K562 (cell line): Measurements from ENCODE around the gene RETREG1. TPM values are rescaled to one million over a fixed set of nuclear protein-coding genes. Genes with fewer than 3 reads are reported as not detected.
A peak's percentile ranks its signal among the peaks of the same experiment; 100 is the strongest.

Source experiments
- BRF1 ChIP-seq: IDR thresholded peaks from 3 replicates; pipeline ENCODE4 v1.6.1; 2011; ENCODE audit warnings: borderline replicate concordance, mild to moderate bottlenecking; ENCODE audit not compliant: insufficient read length; ENCODE audit errors: extremely low read depth
- DACH1 ChIP-seq: fragments of 450-650 bp; IDR thresholded peaks from 2 replicates; pipeline ENCODE4 v1.6.1; 2018; ENCODE audit not compliant: partially characterized antibody
- DPF2 ChIP-seq: fragments of 450-650 bp; IDR thresholded peaks from 2 replicates; pipeline ENCODE4 v1.6.1; 2016
- ELF4 ChIP-seq: fragments of 450-650 bp; formaldehyde crosslinking; IDR thresholded peaks from 2 replicates; pipeline ENCODE4 v1.4.0; 2022; ENCODE audit warnings: missing genetic modification characterization
- FOXO4 ChIP-seq: fragments of 450-650 bp; formaldehyde crosslinking; IDR thresholded peaks from 2 replicates; pipeline ENCODE4 v1.4.0; 2020; ENCODE audit warnings: mild to moderate bottlenecking, moderate library complexity
- KDM5B ChIP-seq: fragments of 200-600 bp; sonication (generic); IDR thresholded peaks from 2 replicates; pipeline ENCODE4 v1.6.1; 2012; ENCODE audit warnings: low read depth, mild to moderate bottlenecking, moderate library complexity, low read length, control low read depth, inconsistent platforms; ENCODE audit not compliant: insufficient replicate concordance
- MTF1 ChIP-seq: fragments of 250-450 bp; sonication (Bioruptor Pico); IDR thresholded peaks from 2 replicates; pipeline ENCODE4 v1.9.0; 2021; ENCODE audit warnings: moderate library complexity, mild to moderate bottlenecking, inconsistent platforms, borderline replicate concordance
- NR2C1 ChIP-seq, 2 experiments: fragments of 450-650 bp; IDR thresholded peaks; 2 replicates each; pipeline ENCODE4 v1.6.1; 2017; ENCODE audit warnings: mild to moderate bottlenecking in 2 of 2, antibody characterized with exemption in 1 of 2, inconsistent platforms in 1 of 2, missing compliant biosample characterization in 1 of 2, missing genetic modification characterization in 1 of 2
- PHTF2 ChIP-seq: fragments of 250-450 bp; sonication (Bioruptor Pico); IDR thresholded peaks from 2 replicates; pipeline ENCODE4 v1.5.0; 2021; ENCODE audit warnings: mild to moderate bottlenecking
- POU5F1 ChIP-seq: fragments of 150-350 bp; IDR thresholded peaks from 2 replicates; pipeline ENCODE4 v1.6.1; 2014; ENCODE audit warnings: borderline replicate concordance, low read length, low read depth, mild to moderate bottlenecking; ENCODE audit not compliant: partially characterized antibody
- WHSC1 ChIP-seq: IDR thresholded peaks from one replicate; pipeline ENCODE4 v1.6.1; 2012; ENCODE audit warnings: low read length, control low read depth, inconsistent platforms
- ZFX ChIP-seq: sonication (generic); formaldehyde crosslinking; IDR thresholded peaks from 2 replicates; pipeline ENCODE4 v1.8.0; 2022; ENCODE audit warnings: mild to moderate bottlenecking, missing genetic modification reagents, moderate library complexity
- ZNF12 ChIP-seq: sonication (generic); formaldehyde crosslinking; IDR thresholded peaks from 2 replicates; pipeline ENCODE4 v1.4.0; 2020; ENCODE audit warnings: mild to moderate bottlenecking, missing genetic modification reagents
- ZNF146 ChIP-seq: IDR thresholded peaks from one replicate; pipeline ENCODE4 v1.6.1; 2018; ENCODE audit warnings: missing compliant biosample characterization; ENCODE audit not compliant: unreplicated experiment
- ZNF282 ChIP-seq: sonication (generic); formaldehyde crosslinking; IDR thresholded peaks from 2 replicates; pipeline ENCODE4 v1.8.1; 2023; ENCODE audit warnings: missing genetic modification reagents
- ZNF785 ChIP-seq: fragments of 250-450 bp; sonication (Bioruptor Pico); IDR thresholded peaks from 2 replicates; pipeline ENCODE4 v1.4.0; 2020; ENCODE audit warnings: mild to moderate bottlenecking
- ZSCAN29 ChIP-seq: fragments of 450-650 bp; IDR thresholded peaks from 2 replicates; pipeline ENCODE4 v1.6.1; 2017
- polyA plus RNA-seq, 8 experiments: library from polyadenylated mRNA; depleted of rRNA in 4 of 8; stranded (reverse) in 5 of 8; unstranded in 3 of 8; fragments of >200 nt; fragmentation: Nextera tagmentation in 2 of 8; fragmentation: Illumina TruSeq in 1 of 8; extraction: Ambion mirVana in 2 of 8; extraction: Trizol in 1 of 8; gene quantifications; 2 replicates each; pipeline versions ENCODE4 v1.2.1 to v1.2.3, GENCODE V29; 2011 to 2014; ENCODE audit warnings: inconsistent platforms in 1 of 8, missing spikeins in 1 of 8
- total RNA-seq, 7 experiments: library from RNA; depleted of rRNA in 6 of 7; stranded (reverse); fragments of >200 nt in 6 of 7; fragmentation: Illumina TruSeq in 2 of 7; extraction: Trizol in 2 of 7; gene quantifications; 2 replicates each; pipeline versions ENCODE4 v1.2.1 to v1.2.3, GENCODE V29; 2011 to 2021; ENCODE audit warnings: low replicate concordance in 1 of 7
- TF ChIP-seq, protein P1 (sequence below): fragments of 250-450 bp; sonication (Bioruptor Pico); IDR thresholded peaks from 2 replicates; pipeline ENCODE4 v1.8.0; 2021; ENCODE audit warnings: borderline replicate concordance, mild to moderate bottlenecking, moderate library complexity; ENCODE audit not compliant: poor library complexity, severe bottlenecking
- TF ChIP-seq, protein P2 (sequence below): sonication (generic); formaldehyde crosslinking; IDR thresholded peaks from 2 replicates; pipeline ENCODE4 v1.4.0; 2020; ENCODE audit warnings: mild to moderate bottlenecking, missing genetic modification reagents
- TF ChIP-seq, protein P3 (sequence below): sonication (generic); formaldehyde crosslinking; IDR thresholded peaks from 2 replicates; pipeline ENCODE4 v1.8.0; 2022; ENCODE audit warnings: mild to moderate bottlenecking, missing genetic modification reagents

Gene RETREG1
- total and polyA plus RNA-seq, 9 of the 15 experiments (the other 6 are each of a cell fraction or from before 2014, with no cell fraction given): 0.01 to 0.20 (median 0.08) TPM; not detected in 5

DNA sequence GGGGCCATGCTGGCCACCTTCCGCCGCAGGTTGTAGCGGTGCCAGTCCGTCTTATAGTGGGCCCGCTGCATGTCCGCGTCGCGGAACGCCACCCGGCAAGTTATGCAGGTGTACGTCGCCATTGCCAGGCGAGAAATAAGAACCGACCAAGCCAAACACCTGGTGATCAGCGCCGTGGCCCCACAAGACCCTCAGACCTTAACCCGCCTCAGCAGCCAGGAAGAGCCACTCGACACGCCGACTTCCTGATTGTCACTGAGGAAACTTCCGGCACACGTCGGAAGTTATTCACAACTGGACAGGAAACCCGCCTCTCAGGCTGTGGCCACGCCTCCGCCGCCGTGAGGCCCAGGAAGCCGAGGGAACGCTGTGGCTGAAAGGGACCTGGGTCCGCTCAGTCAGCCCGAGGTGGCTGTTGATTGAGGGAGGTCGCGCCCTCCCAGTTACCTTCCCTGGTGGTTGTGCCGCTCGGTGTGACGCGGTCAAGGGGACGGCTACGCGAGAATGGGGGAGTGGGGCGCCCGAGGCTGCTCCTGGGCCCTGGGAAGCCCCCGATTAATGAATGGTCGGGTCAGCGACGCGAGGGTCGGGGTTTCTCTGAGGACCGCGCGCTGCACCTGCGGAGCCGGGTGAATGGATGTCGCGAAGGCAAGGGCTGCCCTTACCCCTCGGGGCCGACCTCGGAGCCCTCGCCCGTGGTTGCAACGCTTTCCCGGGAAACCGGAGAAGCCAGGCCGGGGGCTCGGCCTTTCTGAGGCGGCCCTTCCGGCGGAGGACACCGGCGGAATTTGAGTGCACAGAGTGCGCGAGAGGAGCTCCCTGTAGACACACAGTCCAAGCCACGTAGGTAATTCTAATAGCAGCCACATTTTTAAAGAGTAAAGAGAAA is 151.0 kb downstream of the RETREG1 start, which contains the start of gene ZNF622 (continued):
- no peak for TF ChIP-seq MTF1 (CRISPR knock-in tag)
- TF ChIP-seq BRF1: no peak
- peak; percentile 44 for TF ChIP-seq POU5F1
- no peak for TF ChIP-seq WHSC1
- TF ChIP-seq PHTF2 (CRISPR knock-in tag): no peak
- TF ChIP-seq ZNF282 (CRISPR knock-in tag): no peak
- TF ChIP-seq ELF4: peak; percentile 82; the same call in 1 of the 2 replicates
- TF ChIP-seq FOXO4 (CRISPR knock-in tag): 0 out of 2 replicates have a peak, but pooled peaks have one; percentile 57
- TF ChIP-seq, protein P1, sequence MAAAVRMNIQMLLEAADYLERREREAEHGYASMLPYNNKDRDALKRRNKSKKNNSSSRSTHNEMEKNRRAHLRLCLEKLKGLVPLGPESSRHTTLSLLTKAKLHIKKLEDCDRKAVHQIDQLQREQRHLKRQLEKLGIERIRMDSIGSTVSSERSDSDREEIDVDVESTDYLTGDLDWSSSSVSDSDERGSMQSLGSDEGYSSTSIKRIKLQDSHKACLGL (CRISPR knock-in tag): no peak
- TF ChIP-seq ZSCAN29: no peak
- TF ChIP-seq, protein P2, sequence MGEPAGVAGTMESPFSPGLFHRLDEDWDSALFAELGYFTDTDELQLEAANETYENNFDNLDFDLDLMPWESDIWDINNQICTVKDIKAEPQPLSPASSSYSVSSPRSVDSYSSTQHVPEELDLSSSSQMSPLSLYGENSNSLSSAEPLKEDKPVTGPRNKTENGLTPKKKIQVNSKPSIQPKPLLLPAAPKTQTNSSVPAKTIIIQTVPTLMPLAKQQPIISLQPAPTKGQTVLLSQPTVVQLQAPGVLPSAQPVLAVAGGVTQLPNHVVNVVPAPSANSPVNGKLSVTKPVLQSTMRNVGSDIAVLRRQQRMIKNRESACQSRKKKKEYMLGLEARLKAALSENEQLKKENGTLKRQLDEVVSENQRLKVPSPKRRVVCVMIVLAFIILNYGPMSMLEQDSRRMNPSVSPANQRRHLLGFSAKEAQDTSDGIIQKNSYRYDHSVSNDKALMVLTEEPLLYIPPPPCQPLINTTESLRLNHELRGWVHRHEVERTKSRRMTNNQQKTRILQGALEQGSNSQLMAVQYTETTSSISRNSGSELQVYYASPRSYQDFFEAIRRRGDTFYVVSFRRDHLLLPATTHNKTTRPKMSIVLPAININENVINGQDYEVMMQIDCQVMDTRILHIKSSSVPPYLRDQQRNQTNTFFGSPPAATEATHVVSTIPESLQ (CRISPR knock-in tag): 0 out of 2 replicates have a peak, but pooled peaks have one; percentile 5
- peak; percentile 36; the same call in 1 of the 2 replicates for TF ChIP-seq NR2C1 (IDR thresholded peaks at IDR 0.05)
- TF ChIP-seq NR2C1 (tag; IDR thresholded peaks at IDR 0.05): peak; percentile 68; the same call in 1 of the 2 replicates
- TF ChIP-seq ZFX (CRISPR knock-in tag): peak; percentile 97
- peak; percentile 98 for TF ChIP-seq KDM5B
- TF ChIP-seq DPF2: no peak
- TF ChIP-seq DACH1: no peak
- peak; percentile 24; the same call in 1 of the 2 replicates for TF ChIP-seq ZNF12 (CRISPR knock-in tag)
- TF ChIP-seq ZNF785 (CRISPR knock-in tag): no peak
- TF ChIP-seq ZNF146 (CRISPR knock-in tag): no peak
- TF ChIP-seq, protein P3, sequence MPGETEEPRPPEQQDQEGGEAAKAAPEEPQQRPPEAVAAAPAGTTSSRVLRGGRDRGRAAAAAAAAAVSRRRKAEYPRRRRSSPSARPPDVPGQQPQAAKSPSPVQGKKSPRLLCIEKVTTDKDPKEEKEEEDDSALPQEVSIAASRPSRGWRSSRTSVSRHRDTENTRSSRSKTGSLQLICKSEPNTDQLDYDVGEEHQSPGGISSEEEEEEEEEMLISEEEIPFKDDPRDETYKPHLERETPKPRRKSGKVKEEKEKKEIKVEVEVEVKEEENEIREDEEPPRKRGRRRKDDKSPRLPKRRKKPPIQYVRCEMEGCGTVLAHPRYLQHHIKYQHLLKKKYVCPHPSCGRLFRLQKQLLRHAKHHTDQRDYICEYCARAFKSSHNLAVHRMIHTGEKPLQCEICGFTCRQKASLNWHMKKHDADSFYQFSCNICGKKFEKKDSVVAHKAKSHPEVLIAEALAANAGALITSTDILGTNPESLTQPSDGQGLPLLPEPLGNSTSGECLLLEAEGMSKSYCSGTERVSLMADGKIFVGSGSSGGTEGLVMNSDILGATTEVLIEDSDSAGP (CRISPR knock-in tag): peak; percentile 59; the same call in 1 of the 2 replicates
